GM15510 (cell line): ENCODE data around the gene MAGI1.

Source experiments
- POLR2A ChIP-seq: IDR thresholded peaks from 3 replicates; pipeline ENCODE4 v1.6.1; 2011; ENCODE audit warnings: borderline replicate concordance; ENCODE audit not compliant: insufficient read length; ENCODE audit errors: extremely low read depth

MAGI1 gene

GRCh38 chr3:65856907-65857306 lies 181.8 kb downstream of the MAGI1 start:
- TF ChIP-seq POLR2A = no peak

GRCh38 chr3:65855370-65856100 lies 183.2 kb downstream of the MAGI1 start:
- TF ChIP-seq POLR2A = no peak

DNA sequence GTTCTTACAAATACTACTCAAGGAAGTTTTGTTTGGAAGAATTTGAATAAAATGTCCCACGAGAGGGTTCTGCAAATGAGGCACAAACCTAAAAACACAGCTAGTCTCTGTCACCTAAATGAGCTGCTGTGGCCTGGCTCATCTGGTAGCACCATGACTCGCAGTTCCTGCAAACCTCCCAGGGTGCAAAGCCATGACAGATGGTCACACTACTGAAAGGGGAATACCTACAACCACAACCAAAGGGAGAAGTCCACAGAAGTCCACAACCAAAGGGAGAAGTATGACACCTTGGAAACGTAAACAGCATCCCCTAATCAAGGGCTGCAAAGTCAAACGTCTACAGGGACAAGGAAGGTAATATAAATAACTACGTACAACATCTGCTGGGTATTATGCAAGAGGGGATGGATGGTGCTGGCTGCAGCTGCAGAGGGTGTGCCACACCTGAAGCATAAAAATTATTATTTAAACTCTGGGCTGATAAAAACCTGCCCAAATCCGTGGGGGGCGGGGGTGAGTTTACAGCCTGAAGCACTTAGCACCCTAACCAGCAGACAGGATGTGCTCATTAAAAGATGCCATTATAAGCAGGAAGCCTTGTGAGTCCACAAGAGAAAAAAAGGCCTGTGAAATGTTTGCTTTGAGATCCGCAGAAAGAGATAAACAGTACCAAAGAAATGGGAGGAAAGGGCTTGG lies 184.0 kb downstream of the MAGI1 start:
- TF ChIP-seq POLR2A = no peak

DNA sequence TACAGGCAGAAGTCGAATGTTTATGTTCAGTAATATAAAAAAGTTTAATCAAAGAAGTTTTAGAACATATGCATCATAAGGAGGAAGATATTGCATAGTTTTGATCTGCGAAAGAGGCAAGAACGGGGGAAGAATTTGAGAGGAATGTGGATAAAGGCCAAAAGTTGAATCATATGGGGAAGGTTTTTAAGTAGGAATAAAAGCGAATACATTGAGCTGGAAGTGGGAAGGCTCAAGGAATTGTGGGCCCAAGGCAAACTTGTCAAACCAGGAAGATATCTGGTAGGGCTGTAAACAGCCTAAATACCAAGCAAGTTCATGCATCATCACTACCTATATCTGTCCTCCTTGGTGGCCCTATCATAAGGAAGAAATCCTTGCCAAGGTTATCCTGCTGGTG lies 186.9 kb downstream of the MAGI1 start:
- TF ChIP-seq POLR2A = no peak

- no peak for TF ChIP-seq POLR2A
Observed at GRCh38 chr3:65850261-65850660, 188.5 kb downstream of the MAGI1 start.

DNA sequence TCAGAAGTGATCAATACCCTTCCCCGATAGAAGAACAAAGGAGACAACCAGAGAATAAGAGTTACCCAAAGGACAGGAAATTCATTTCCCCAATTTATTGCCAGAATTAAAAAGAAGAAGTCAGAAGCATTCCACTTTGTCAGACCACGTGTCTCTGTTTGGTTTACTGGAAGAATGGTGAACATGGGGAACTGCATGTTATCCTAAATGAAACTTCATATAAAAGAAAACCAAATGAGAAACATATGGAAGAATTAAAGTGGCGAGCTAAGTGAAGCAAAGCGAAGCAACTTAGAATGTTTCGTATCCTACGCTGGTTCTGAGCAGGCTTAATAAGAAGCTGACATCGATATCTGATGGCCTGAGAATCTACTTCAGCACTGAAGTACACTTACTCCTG lies 190.7 kb downstream of the MAGI1 start:
- TF ChIP-seq POLR2A = no peak

GRCh38 chr3:65846936-65847335 lies 191.8 kb downstream of the MAGI1 start:
- no peak for TF ChIP-seq POLR2A

GRCh38 chr3:65844370-65844769 lies 194.3 kb downstream of the MAGI1 start:
- TF ChIP-seq POLR2A = no peak

DNA sequence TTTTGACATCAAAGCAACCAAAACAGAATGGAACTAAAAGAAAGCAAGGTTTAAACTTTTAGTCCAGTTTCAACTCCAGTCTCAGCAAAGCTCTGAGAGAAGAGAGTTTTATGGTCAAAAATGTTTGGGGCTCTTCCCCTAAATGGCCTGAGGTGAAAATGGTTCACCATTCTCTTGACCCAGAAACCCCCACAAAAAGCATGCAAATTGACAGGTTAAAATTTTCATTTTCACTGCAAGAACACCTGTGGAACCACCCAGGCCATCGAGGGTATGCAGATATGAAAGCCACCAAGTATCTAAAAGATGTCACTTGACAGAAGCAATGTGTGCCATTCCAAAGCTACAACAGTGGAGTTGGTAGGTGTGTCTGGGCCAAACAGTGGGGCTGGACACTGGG lies 195.0 kb downstream of the MAGI1 start:
- no peak for TF ChIP-seq POLR2A

GRCh38 chr3:65837604-65838003 lies 201.1 kb downstream of the MAGI1 start:
- TF ChIP-seq POLR2A = no peak

GRCh38 chr3:65836047-65836446 lies 202.7 kb downstream of the MAGI1 start:
- no peak for TF ChIP-seq POLR2A

DNA sequence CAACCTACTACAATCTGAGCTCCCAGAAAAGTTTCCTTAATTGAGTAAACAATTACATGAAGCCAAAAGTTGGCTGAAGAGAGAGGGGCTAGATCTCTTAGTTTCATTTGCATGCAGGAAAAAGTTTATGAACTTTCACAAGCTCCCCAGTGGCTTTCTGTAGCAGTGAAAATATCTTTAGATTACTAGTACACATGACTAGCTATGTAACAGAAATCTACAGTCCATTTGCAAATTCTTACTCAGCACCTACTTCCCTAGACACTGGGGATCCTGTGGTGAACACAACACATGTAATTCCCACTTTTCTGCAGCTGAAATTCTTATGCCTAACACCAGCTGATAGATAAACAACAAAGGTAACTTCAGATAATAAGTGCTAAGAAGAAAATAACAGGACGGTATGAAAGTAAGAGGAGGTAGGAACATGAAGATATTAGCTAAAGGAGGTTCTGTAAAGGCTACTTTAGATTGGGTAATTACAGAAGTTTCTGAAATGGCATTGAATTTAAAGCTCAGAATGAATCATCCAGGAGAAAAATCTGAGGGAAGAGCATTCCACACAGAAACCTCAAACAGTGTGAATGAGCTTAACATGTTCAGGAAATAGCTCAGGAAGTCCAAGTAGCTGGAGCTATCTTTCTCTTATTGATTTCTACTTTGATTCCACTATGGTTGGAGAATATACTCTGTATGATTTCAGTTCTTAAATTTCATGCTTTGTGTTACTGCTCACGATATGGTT lies 204.8 kb downstream of the MAGI1 start:
- no peak for TF ChIP-seq POLR2A

GRCh38 chr3:65831733-65832425 lies 206.8 kb downstream of the MAGI1 start:
- TF ChIP-seq POLR2A = no peak

DNA sequence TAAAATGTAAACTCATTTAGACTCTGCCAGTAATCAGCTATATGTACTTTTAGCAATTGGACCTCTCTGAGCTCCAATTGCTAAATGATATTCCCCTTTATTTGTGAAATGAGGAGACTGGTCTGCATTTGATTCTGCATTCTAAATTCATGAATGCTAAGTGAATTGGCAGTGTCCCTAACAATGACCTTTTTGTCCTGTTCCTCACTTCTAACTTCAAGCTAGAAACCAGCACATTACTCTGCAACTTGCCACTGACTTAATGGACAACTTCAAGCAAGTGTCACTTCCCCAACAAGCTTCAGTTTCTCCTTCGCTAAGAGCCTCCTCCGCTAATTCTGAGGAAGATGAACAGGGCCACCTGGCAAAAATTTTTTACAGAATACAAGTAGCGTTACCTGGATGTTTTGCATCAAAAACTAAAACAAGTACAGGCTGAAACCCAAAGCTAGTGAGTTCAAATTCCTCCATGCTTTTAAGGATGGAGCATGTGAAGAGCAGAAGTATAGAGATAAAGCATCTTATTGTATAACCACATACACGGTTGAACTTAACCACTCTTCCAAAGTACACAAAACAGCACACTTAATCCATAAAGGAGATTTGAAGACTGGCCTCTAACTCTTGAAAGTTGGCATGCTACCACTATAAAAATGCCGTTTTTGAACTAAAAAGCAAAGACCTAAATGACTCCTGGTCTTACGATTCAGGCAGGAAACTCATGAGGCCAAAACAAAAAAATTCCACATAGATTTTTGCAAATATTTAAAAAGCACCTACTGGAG lies 207.6 kb downstream of the MAGI1 start:
- TF ChIP-seq POLR2A = no peak
